Trophoblast cell (in vitro differentiated cells and primary cell): Measurements from ENCODE around the gene RHBDL1.

Source experiments
- DNase-seq, 2 donors: peaks; one replicate each; pipeline ENCODE4 v3.0.0-alpha.2; 2016
- H2AFZ ChIP-seq: 2 replicates; pipeline ENCODE4 v1.6.1; 2013; ENCODE audit warnings: low read length, moderate library complexity, mild to moderate bottlenecking; ENCODE audit not compliant: insufficient read depth, poor library complexity
- H2AK5ac ChIP-seq: 2 replicates; pipeline ENCODE4 v1.6.1; 2013; ENCODE audit warnings: mild to moderate bottlenecking, low read length
- H2BK120ac ChIP-seq: 2 replicates; pipeline ENCODE4 v1.6.1; 2013; ENCODE audit warnings: low read length, mild to moderate bottlenecking, moderate library complexity; ENCODE audit not compliant: insufficient read depth, poor library complexity
- H2BK12ac ChIP-seq: 2 replicates; pipeline ENCODE4 v1.6.1; 2013; ENCODE audit warnings: mild to moderate bottlenecking, low read length, moderate library complexity
- H2BK5ac ChIP-seq: 2 replicates; pipeline ENCODE4 v1.6.1; 2013; ENCODE audit warnings: low read length, low read depth, moderate library complexity, mild to moderate bottlenecking; ENCODE audit not compliant: poor library complexity
- H3K14ac ChIP-seq: 2 replicates; pipeline ENCODE4 v1.6.1; 2013; ENCODE audit warnings: mild to moderate bottlenecking, low read length
- H3K18ac ChIP-seq: 2 replicates; pipeline ENCODE4 v1.6.1; 2013; ENCODE audit warnings: mild to moderate bottlenecking, low read length
- H3K23ac ChIP-seq: 2 replicates; pipeline ENCODE4 v1.6.1; 2013; ENCODE audit warnings: low read length
- H3K27ac ChIP-seq: 2 replicates; pipeline ENCODE4 v1.5.1; 2013; ENCODE audit warnings: low read depth, mild to moderate bottlenecking, inconsistent platforms, low read length, moderate library complexity
- H3K27me3 ChIP-seq: 2 replicates; pipeline ENCODE4 v1.6.1; 2013; ENCODE audit warnings: inconsistent platforms, mild to moderate bottlenecking, low read length, moderate library complexity; ENCODE audit not compliant: insufficient read depth
- H3K36me3 ChIP-seq, 2 experiments: 1 replicate in 1 of 2; 2 replicates in 1 of 2; pipeline ENCODE4 v1.6.1; 2013; ENCODE audit warnings: low read length in 2 of 2, mild to moderate bottlenecking in 2 of 2, moderate library complexity in 1 of 2; ENCODE audit not compliant: insufficient read depth in 2 of 2, control insufficient read depth in 1 of 2
- H3K4ac ChIP-seq: 2 replicates; pipeline ENCODE4 v1.6.1; 2013; ENCODE audit warnings: low read depth, mild to moderate bottlenecking, low read length, moderate library complexity
- H3K4me1 ChIP-seq, 2 experiments: 1 replicate in 1 of 2; 2 replicates in 1 of 2; pipeline ENCODE4 v1.6.1; 2013; ENCODE audit warnings: low read length in 2 of 2, mild to moderate bottlenecking in 2 of 2, moderate library complexity in 1 of 2; ENCODE audit not compliant: insufficient read depth in 2 of 2, control insufficient read depth in 1 of 2
- H3K4me2 ChIP-seq: 2 replicates; pipeline ENCODE4 v1.6.1; 2013; ENCODE audit warnings: inconsistent platforms, mild to moderate bottlenecking, low read length, moderate library complexity
- H3K4me3 ChIP-seq: 2 replicates; pipeline ENCODE4 v1.5.1; 2013; ENCODE audit warnings: mild to moderate bottlenecking, low read depth, low read length, inconsistent platforms
- H3K79me1 ChIP-seq: one replicate; pipeline ENCODE4 v1.6.1; 2013; ENCODE audit warnings: low read length
- H3K79me2 ChIP-seq: 2 replicates; pipeline ENCODE4 v1.6.1; 2013; ENCODE audit warnings: low read length, mild to moderate bottlenecking; ENCODE audit not compliant: control insufficient read depth, insufficient read depth, poor library complexity
- H3K9ac ChIP-seq: 2 replicates; pipeline ENCODE4 v1.6.1; 2013; ENCODE audit warnings: mild to moderate bottlenecking, low read length
- H3K9me3 ChIP-seq: 2 replicates; pipeline ENCODE4 v1.6.1; 2013; ENCODE audit warnings: low read depth, mild to moderate bottlenecking, control low read depth, inconsistent platforms, low read length; ENCODE audit not compliant: insufficient read depth
- H4K12ac ChIP-seq: 2 replicates; pipeline ENCODE4 v1.6.1; 2013; ENCODE audit warnings: low read depth, mild to moderate bottlenecking, low read length, moderate library complexity
- H4K8ac ChIP-seq: 2 replicates; pipeline ENCODE4 v1.6.1; 2013; ENCODE audit warnings: low read depth, mild to moderate bottlenecking, low read length, moderate library complexity
- H4K91ac ChIP-seq: one replicate; pipeline ENCODE4 v1.6.1; 2013; ENCODE audit warnings: low read depth, mild to moderate bottlenecking, low read length, moderate library complexity
- whole genome bisulfite sequencing: extraction: QIAGEN DNeasy Blood & Tissue Kit; methylation state at CpG from one replicate; pipeline ENCODE4 v1.1.7; 2013; ENCODE audit warnings: missing lambda C conversion rate; ENCODE audit not compliant: insufficient read length, insufficient coverage; ENCODE audit errors: extremely low coverage; 5-methylcytosine and 5-hydroxymethylcytosine counted together

Gene RHBDL1

DNA sequence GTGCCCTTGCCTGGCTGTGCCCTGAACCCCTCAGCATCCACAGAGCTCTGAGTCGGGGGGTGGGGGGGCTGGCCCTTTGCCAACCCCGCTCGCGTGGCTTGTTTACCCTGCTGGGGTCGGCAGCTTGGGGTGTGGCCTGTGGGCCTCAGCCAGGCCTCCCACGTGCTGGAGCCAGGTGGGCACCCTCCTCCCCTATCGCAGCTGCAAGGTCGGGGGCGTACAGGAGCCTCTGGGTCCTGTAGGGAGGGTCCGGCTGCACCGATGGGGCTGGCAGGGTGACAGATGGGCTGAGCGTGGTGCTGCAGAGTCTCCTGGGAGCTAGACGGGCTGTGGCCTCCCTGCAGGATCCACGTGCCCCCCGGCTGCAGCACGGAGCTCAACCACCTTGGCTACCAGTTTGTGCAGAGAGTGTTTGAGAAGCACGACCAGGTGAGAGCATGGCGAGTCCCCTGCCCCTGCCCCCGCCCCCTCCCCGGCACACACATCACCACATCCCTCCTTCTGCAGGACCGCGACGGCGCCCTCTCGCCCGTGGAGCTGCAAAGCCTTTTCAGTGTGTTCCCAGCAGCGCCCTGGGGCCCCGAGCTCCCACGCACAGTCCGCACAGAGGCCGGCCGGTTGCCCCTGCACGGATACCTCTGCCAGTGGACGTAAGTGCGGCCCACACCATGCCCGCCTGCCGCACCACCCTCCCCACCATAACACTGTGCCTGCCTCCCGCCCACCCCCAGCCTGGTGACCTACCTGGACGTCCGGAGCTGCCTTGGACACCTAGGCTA lies 3.9 kb upstream of the RHBDL1 start:
- Histone ChIP-seq H2BK12ac (no peak overlapping the region), H2BK5ac (no peak overlapping the region), H3K14ac (no peak overlapping the region), H2AK5ac (no peak overlapping the region), H3K36me3 (peaks cover 54 to 56% of the 10 kb centered on the region in 2 experiments), H3K4ac (no peak overlapping the region), H2AFZ (no peak overlapping the region), H3K4me3 (no peak overlapping the region), H3K18ac (no peak overlapping the region), H3K27me3 (peaks cover 3% of the 10 kb centered on the region), H3K79me1 (peaks cover 5% of the 10 kb centered on the region), H3K23ac (no peak overlapping the region), H3K27ac (no peak overlapping the region), H3K9me3 (peaks cover 2% of the 10 kb centered on the region), H3K4me1 (peaks cover 13 to 15% of the 10 kb centered on the region in 2 experiments), H4K12ac (no peak overlapping the region), H4K8ac (no peak overlapping the region), H4K91ac (no peak overlapping the region), H3K9ac (no peak overlapping the region), H3K79me2 (peaks cover 8% of the 10 kb centered on the region), H3K4me2 (no peak overlapping the region), H2BK120ac (no peak overlapping the region)
- no CpG with 5 or more reads among the region's 40 CpGs for WGBS
- DNase-seq: no peak

DNA sequence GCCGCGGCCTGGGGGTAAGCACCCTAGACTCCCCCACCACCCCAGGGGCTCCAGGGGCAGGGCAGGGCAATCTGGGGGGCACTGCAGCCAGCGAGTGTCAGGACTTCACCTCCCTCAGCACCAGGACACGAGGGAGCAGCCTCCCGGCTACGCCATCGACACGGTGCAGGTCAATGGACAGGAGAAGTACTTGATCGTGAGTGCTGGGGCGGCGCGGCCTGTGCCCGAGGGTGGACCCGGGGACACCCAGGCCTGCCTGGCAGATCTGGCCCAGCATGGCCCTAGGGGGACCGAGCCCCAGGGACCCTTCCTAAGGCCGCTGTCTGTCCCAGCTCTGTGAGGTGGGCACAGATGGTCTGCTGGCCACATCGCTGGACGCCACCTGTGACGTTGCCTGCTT lies 3.1 kb upstream of the RHBDL1 start:
- Histone ChIP-seq H3K79me1 (peaks cover 5% of the 10 kb centered on the region), H4K12ac (no peak overlapping the region), H4K91ac (no peak overlapping the region), H3K4me3 (no peak overlapping the region), H3K4me2 (no peak overlapping the region), H3K9ac (no peak overlapping the region), H2AFZ (no peak overlapping the region), H3K23ac (no peak overlapping the region), H3K4me1 (peaks cover 13 to 15% of the 10 kb centered on the region in 2 experiments), H3K14ac (no peak overlapping the region), H2BK120ac (no peak overlapping the region), H3K18ac (no peak overlapping the region), H3K4ac (no peak overlapping the region), H3K79me2 (peaks cover 8% of the 10 kb centered on the region), H3K9me3 (peaks cover 2% of the 10 kb centered on the region), H4K8ac (no peak overlapping the region), H3K27ac (no peak overlapping the region), H2BK5ac (no peak overlapping the region), H3K27me3 (peaks cover 3% of the 10 kb centered on the region), H2BK12ac (no peak overlapping the region), H3K36me3 (peaks cover 54 to 56% of the 10 kb centered on the region in 2 experiments), H2AK5ac (no peak overlapping the region)
- WGBS: no CpG with 5 or more reads among the region's 19 CpGs
- DNase-seq: no peak

DNA sequence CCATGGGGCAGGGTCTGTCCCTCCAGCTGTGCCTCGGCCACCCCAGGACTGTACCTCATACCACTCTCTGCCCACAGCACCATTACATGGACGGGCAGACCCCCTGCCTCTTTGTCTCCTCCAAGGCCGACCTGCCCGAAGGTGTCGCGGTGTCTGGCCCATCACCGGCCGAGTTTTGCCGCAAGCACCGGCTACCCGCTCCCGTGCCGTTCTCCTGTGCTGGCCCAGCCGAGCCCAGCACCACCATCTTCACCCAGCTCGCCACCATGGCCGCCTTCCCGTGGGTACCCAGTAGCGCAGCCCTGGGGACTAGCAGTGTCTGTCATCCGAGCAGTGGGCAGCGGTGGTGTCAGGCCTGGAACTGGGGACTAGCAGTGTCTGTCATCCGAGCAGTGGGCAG lies 2.6 kb upstream of the RHBDL1 start:
- Histone ChIP-seq H3K9ac (no peak overlapping the region), H4K8ac (no peak overlapping the region), H3K14ac (no peak overlapping the region), H3K79me1 (peaks cover 5% of the 10 kb centered on the region), H3K36me3 (peaks cover 54 to 56% of the 10 kb centered on the region in 2 experiments), H3K4me1 (peaks cover 13 to 15% of the 10 kb centered on the region in 2 experiments), H4K12ac (no peak overlapping the region), H4K91ac (no peak overlapping the region), H2AK5ac (no peak overlapping the region), H2BK120ac (no peak overlapping the region), H3K27me3 (peaks cover 3% of the 10 kb centered on the region), H3K9me3 (peaks cover 2% of the 10 kb centered on the region), H3K27ac (no peak overlapping the region), H3K18ac (no peak overlapping the region), H3K4me3 (no peak overlapping the region), H3K79me2 (peaks cover 8% of the 10 kb centered on the region), H2BK12ac (no peak overlapping the region), H3K23ac (no peak overlapping the region), H2BK5ac (no peak overlapping the region), H2AFZ (no peak overlapping the region), H3K4me2 (no peak overlapping the region), H3K4ac (no peak overlapping the region)
- no peak for DNase-seq
- WGBS: no CpG with 5 or more reads among the region's 21 CpGs

DNA sequence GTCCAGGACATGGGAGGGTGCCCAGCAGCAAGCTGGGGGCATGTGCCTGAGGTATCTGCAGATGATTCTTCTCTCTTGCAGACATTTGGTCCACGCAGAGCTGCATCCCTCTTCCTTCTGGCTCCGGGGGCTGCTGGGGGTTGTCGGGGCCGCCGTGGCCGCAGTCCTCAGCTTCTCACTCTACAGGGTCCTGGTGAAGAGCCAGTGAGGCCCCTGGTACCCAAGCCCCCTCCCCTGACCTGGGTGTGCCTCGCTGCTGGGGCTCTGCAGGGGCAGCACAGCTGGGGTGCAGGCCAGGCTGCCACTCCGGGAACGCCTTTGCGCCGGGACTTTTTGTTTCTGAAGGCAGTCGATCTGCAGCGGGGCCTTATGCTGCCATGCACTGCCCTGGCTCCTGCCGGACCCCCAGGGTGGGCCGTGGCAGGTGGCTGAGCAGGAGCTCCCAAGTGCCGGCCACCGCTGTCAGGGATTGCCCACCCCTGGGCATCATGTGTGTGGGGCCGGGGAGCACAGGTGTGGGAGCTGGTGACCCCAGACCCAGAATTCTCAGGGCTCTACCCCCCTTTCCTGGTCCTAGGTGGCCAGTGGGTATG lies 2.0 kb upstream of the RHBDL1 start:
- Histone ChIP-seq H4K8ac (no peak overlapping the region), H2AFZ (no peak overlapping the region), H3K18ac (no peak overlapping the region), H3K27me3 (peaks cover 3% of the 10 kb centered on the region), H2AK5ac (no peak overlapping the region), H3K9ac (no peak overlapping the region), H3K23ac (no peak overlapping the region), H2BK5ac (no peak overlapping the region), H3K4me2 (no peak overlapping the region), H3K4me3 (no peak overlapping the region), H2BK120ac (no peak overlapping the region), H4K12ac (no peak overlapping the region), H3K4ac (no peak overlapping the region), H2BK12ac (no peak overlapping the region), H4K91ac (no peak overlapping the region), H3K14ac (no peak overlapping the region), H3K9me3 (peaks cover 2% of the 10 kb centered on the region), H3K27ac (no peak overlapping the region), H3K36me3 (peaks cover 54 to 56% of the 10 kb centered on the region in 2 experiments), H3K79me1 (no peaks in the 10 kb centered on the region), H3K79me2 (peaks cover 3% of the 10 kb centered on the region), H3K4me1 (peaks cover 13 to 15% of the 10 kb centered on the region in 2 experiments)
- no peak for DNase-seq
- no CpG with 5 or more reads among the region's 18 CpGs for WGBS
